SKM-1 (cell line): ENCODE measurements around the gene VAT1.

ENCODE experiments used
- DNase-seq: peaks from one replicate; lab custom pipeline; 2025; ENCODE audit not compliant: unreplicated experiment; lab: John Stamatoyannopoulos, UW

VAT1 gene

DNA sequence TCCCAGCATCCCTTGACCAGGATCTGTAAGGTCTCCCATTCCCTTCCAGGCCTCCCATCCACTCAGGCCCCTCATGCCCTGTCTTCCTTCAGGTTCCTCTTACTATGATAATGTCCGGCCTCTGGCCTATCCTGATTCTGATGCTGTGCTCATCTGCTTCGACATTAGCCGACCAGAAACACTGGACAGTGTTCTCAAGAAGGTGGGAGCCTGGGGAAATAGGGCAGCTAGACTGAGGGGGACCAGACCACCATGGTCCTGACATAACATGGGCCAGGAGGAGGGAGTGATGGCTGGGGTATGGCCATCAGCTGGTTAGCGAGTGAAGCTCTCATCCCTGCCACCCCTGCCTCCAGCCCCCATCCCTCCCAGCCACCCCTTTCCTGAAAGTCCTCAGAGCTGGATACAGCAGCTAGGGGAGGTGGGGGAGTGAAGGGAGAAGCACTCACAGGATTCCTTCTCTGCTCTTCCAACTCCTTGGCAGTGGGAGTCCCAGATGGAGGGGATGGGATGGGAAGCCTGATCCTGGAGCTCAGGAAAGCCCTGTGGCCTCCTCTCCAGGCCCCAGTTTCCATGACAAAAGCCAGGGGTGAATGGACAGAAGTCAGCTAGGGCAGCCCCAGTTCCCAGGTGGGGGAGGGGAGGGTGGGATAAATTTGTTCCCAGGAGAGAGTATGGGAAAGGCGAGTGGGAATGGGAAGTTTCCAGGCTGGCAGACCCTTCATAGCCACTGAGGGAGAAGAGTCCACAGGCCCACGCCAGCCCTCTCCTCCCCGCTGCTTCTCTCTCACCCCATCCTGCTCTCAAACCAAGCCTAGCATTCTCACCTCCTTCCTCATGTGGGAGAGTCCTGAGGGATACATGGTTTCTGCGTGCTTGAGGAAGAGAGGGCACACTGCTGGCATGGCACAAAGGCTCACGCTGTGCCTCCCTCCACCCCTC, 5.2 kb upstream of the VAT1 start:
- no peak for DNase-seq

DNA sequence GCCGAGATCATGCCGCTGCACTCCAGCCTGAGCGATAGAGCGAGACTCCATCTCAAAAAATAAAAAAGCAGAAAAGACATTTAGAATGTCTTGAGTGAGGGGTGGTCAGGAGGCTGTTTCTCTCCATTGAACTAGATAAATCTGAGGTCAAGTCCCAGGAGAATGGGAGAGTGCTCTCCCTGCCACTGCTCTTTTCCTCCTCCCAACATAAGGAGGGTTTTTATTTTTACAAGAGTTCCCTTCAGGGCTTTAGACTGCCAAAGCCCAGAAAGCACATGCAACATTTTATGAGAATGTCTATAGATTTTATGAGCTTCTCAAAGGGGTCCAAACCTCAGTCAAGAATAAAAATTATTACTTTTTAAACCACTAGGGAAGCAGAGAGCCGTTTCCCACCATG, 4.4 kb upstream of the VAT1 start:
- no peak for DNase-seq

DNA sequence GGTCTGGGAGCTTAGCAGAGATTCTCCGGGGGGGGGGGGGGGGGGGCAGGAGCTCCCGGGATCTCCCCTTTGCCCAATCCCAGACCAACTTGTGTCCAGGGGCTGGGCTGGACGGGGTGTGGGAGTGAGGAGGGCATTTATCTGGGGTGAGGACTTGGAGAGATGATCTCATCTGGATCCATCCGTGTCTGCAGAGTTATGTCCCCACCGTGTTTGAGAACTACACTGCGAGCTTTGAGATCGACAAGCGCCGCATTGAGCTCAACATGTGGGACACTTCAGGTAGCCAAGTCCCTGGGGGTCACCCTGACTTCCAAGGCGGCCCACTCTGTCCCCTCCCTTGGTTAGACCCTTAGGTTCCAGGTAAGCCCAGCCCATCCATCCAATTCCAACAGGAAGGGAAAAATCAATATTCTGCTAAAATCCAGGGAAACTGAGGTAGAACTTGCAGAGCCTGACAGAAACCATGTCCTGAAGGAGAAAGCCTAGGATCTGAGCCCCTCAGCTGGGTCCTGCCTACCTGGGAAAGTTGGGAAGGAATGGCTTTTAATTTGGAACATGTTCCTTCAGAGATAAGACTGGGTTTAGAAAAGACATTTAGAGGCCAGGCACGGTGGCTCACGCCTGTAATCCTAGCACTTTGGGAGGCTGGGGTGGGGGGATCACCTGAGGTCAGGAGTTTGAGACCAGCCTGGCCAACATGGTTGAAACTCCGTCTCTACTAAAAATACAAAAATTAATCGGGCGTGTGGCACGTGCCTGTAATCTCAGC, 3.8 kb upstream of the VAT1 start:
- no peak for DNase-seq

DNA sequence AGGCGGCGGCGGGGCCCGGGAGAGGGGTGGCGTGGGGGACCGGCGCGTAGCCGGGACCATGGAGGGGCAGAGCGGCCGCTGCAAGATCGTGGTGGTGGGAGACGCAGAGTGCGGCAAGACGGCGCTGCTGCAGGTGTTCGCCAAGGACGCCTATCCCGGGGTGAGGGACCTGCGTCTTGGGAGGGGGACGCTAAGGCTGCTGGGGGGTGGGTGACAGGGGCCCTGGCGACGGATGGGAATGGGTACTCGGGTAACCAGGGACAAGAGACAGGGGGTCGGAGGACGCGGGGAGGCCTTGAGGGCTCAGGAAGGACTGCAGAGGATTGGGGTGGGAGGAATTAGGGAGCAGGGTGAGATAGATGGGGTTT, 3.1 kb upstream of the VAT1 start:
- DNase-seq, result no peak

DNA sequence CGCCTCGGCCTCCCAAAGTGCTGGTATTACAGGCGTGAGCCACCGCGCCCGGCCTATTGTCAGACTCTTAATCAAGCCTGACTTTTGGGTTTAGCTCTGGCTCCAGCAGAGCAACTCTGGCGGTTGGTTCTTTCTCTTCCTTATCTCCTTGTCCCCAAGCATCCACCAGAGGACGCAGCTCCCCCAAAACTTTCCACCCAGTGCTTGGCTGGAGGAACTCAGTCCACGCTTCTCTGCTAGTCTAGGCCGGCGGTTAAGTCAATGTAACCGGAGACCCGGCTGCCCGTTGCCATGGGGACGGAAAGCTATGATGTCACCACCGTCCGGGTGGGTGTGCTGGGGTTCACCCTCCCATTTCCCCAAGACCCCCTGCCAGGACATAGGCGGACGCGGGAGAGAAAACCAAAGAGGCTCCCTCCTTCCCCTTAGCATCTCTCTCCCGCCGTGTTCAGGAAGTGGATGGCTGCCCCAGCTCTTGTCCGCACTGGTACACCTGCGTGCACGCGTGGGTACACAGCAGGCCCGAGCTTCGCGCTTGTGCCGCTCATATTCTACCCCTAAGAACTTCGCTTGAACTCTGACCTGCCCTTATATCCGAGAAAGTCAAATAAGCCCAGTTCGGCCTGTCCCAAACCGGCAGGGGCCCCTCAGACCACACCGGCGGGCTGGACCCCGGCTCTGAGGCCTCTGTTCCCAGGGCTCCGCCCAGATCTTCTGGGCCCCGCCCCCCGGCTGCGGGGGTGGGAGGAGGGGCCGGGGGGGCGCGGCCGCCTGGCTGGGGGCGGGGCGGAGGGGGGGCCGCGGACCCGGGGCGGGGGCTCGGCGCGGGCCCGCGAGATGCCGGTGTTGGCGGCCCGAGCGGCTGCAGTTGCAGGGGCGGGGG, 2.5 kb upstream of the VAT1 start, which contains the start of gene RND2:
TSS of gene RND2 (plus strand) at position 825 of the 883 bp plus-strand sequence. CDS start 117 bp downstream, outside the sequence.
- DNase-seq, result peak; percentile 77

DNA sequence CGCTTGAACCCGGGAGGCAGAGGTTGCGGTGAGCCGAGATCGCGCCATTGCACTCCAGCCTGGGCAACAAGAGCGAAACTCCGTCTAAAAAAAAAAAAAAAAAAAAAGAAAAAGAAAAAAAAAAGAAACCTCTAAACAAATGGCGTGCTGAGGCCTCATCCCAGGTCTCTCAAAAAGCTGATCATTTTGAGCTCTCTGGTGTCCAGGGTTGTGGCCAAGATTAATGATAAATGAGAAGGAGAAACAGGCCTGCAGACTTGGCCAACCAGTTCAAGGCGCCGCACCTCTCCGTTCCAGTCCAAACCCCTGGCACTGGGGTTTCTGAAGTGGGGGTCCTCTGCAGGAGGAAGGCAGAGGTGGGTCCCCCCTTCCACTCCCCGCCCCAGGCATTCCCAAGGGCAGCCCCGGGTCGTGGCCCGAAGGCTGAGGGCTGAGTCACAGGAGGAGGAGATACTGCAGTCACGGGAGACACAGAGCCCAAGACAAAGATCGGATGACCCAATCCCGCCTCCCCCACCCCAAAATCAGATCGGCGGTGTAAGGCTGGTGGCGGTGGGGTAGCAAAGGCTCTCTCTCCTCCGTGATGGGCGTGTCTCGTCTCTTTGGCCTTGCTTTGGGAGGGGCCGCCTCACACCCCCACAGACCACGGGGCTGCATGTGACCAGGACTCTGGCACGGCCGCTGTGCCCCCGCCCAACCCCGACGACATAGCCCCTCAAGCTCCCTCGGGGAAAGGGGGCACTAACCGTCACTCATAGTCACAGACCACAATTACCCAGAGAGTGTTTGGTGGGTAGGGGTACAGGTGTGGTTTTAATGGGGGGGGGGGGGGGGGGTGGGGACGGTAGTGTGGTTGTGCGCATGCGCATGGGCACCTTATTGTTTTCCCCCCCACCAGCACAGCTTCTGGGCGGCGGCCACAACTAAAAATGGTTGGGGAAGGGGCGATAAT, 1.1 kb downstream of the VAT1 start:
- DNase-seq, result no peak

DNA sequence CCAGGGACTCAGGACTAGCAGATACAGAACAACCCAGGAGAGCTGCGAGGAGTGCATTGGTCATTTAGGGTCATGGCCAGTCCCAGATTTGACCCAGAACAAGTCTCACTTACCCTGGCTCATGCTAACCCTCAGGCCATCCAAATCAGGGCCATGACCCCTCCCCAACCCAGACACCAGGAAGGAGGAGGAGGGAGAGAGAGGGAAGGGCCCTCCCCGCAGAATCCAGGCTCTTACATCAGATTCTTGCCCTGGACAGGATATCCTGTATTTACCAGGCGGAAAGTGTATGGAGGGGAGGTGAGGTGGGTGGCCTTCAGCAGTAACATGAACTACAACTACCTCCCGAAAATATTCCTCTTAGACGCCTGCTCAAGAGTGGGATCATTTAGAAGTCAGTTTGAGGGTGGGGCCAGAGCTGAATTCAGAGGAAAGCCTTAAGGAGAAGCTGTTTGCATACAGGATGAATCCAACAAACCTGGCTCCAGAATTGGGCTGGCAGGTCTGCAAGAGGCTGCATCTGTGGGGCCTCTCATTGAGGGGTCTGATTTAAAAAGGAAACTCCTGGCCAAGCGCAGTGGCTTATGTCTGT, 2.1 kb downstream of the VAT1 start:
- peak; percentile 38 for DNase-seq

DNA sequence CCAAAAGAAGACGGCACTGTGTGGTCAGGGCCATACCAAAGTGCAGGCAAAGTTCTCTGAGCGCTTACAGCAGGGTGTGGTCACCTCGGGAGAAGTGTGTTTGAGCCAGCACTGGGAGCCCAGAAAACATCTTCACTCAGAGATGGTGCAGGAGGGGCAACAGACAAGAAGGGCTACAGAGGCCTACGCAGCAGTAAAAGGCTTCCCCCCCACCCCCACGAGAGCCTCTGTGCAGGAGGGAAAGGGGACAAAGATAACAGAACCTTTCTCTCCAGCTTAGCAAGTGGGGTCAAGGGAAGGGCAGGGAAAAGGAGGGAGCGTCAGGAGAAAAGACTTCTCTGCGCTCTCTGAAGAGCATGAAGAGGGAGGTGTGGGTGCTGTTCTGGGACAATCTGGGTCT, 2.8 kb downstream of the VAT1 start:
- DNase-seq, result no peak

DNA sequence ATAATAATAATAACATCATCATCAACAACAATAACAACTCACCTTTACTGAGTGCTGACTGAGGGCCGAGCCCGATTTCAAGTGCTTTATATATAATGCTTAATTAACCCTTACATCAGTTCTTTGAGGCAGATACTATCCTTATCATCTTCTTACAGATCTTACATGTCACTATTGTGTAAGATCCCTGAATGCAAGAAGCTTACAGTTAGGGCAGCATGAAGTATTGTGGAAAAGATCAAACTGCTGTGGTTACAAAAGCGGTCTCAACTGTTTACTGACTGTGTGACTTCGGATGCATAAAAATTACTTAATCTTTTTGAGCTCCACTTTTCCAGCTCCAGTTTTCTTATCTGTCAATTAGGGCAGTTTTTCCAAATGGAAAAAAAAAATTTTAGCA, 3.3 kb downstream of the VAT1 start:
- DNase-seq, result peak; percentile 70

DNA sequence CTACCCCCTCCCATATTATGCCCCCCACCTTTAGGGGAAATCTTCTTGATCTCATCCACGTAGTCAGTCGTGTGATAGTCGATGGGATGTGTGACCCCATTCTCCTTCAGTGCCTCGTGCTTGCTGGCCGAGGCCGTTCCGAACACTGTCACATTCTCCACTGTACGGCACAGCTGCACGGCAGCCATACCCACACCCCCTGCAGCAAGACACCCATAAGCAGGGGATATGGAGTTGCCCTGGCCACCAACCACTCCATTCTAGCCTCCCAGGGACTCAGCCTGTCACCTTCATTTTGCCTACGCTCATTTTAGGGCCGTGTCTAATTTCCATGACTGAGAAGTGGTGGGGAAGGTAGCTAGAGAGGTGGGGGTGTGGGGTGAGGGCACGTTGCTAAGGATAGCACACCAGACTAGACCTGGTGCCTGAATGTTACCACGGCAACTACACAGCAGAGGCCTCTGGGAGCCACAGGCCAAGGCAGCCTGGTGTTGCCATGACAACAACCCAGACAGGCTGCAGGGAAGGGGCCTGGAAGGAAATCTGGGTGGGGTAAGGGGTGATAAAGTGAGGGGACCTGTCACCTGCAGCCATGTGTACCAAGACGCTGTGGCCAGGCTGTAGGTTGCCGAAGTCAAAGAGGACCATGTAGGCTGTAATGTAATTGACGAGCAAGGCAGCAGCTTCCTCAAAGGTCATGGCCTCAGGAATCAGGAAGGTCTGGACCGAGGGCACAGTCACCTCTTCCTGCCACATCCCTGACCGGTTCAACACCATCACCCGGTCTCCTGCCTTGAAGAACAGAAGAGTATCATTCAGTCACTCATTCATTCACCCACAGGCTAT, 4.0 kb downstream of the VAT1 start:
- peak; percentile 66 for DNase-seq

DNA sequence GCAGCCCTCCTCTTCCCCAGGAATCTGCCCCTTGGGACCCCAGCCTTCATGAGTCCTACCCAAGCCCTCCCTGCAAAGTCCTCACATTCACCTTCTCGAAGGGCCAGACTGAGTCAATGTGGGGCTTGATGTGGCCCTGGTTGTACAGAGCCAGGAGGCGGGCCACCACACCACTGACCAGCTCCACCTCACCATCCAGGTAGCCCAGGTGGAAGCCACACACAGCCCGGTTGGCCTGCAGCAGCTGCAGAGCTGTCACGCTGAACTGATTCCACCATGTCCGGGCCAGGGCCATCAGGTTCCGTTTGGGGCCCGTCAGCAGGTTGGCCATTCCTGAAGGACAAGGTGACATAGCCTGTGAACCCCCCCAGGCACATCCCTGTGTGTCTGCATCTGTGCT, 6.0 kb downstream of the VAT1 start:
- no peak for DNase-seq

DNA sequence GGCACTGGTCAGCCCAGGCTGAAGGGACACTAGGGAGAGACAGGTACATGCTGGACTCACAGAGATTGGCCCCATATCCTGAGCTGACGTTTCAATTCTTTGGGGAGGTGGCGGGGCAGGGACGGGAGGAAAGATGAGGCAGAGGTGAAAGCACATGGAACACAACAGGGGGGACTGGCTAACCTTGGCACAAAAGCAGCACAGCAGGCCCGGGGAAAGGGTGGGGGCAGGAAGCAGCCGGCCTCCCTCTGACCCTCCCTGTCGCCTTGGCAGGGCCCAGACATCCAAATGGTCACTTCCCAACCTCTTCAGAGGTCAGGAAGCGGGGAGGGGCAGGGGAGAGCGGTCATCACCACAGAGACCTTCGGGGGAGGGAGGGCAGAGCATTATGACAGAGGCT, 6.6 kb downstream of the VAT1 start:
- no peak for DNase-seq

DNA sequence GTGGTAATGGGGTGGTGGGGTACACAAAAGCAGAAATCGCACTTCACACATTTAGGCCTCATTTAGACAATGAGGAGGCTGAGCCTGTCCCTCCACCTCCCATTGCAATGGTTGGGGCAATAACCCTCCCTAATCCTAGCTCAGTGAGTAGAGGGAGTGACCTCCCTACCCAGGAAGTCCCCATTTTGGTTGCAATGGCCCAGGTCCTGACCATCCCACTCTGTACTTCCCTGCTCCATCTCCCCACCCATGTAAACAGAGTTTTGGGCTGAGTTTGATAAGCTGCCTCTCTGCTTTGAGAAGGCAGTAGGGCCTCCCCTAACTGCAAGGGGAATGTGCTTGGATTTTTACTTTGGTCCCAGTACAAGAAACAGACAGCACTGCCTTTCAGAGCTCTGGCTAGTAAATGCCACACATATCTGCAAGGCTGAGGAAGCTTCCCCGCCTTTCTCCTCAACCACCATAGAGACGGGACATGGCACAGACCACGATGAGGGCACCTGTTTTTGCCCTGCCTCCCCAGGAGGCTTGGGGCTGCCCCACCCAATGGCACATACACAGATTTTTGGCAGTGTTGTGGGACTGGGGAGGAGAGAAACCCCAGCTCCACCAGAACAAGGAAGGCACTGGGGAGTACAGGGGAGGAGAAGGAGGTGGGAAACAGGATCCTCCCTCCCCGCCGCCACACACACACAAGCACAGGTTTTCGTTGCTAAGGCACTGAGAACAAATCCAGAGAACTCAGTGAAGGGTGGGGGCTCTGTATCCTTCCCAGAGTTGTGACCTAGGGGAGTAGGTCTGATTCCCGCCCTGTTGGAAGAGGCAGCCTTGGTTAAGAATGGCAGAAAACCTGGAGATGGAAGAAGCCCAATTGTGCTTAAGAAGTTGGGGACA, 7.3 kb downstream of the VAT1 start:
- no peak for DNase-seq

DNA sequence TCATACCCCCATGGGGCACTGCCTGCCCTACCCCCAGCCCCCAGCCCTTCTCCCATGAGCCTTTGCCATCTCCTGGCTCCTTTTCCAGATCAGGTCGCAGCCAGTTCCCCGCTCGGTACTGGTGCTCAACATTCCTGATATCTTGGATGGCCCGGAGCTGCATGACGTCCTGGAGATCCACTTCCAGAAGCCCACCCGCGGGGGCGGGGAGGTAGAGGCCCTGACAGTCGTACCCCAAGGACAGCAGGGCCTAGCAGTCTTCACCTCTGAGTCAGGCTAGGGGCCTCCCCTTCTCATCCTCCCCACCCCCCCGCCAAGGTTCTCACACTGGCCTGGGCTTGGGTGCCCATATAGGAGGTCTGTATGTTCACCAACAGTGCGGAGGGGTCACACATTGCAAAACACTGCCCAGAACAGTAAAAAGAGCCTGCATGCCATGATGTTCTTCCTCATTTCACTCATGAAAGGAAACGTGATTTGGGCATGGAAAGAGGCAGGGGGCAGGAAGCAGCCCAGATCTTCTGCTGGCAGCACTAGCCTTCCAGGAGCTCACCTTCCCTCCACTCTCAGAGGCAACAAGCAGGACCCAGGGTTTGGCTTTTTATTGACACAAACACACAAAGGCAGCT, 8.1 kb downstream of the VAT1 start:
- DNase-seq, result no peak

DNA sequence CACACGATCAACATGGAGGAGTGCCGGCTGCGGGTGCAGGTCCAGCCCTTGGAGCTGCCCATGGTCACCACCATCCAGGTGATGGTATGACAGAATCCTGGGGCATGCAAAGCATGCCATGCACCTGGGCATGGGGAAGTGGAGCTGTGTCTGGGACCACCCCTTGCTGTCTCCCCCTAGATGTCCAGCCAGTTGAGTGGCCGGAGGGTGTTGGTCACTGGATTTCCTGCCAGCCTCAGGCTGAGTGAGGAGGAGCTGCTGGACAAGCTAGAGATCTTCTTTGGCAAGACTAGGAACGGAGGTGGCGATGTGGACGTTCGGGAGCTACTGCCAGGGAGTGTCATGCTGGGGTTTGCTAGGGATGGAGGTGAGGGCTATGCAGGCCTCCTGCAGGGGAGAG, 8.9 kb downstream of the VAT1 start:
- DNase-seq, result no peak

DNA sequence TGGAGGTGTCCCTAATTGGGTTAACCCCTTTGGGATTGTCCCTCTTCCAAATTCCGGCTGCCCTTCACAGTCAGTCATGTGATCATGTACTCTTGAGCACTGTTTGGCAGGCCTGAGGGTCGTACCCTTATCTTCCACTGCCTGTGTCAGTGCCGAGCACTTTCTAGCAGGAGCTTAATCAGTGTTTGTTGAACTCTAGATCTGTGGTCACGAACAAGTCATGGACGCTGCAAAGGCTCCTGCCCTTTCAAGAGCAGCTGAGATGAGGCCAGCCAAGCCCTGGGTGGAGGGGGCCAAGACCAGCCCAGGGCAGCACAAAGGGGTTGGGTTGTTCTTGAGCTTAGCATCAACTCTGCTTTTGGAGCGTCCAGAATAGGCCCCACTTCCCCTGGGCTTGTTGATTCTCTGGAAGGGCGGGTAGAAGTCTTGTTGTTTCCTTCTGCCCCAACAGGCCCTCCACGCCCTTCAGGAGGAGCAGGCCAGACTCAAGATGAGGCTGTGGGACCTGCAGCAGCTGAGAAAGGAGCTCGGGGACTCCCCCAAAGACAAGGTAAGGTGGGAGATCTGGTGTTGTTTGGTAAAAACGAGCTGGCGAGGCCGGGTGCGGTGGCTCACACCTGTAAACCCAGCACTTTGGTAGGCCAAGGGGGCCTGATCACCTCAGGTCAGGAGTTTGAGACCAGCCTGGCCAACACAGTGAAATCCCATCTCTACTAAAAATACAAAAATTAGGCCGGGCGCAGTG, 10.3 kb downstream of the VAT1 start:
- DNase-seq, result no peak
